ENCODE data around the gene CAPN8.

The CAPN8 gene

DNA sequence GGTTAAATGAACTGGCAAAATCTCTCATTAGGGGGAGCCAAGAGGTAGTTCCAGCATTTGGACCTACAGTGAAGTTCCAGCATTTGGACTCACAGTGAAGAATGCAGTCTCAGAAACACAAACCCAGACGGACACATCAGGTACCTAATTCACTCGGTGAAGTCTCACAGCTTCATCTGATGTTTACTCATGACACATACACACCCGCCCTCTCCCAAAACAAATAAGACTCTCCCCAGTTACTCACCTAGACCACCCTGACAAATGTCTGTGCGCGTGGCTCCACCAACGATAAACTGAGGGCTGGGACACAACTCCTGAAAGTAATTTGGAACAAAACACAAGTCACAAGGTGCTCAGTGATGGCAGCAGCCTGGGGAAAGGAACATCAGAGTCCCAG is 11.4 kb downstream of the CAPN8 start:
- no peak for DNase-seq (ENCODE audit: low read depth)

- DNase-seq (ENCODE audit: low read depth) = no peak
Measured at GRCh38 chr1:223653431-223653830, 12.1 kb downstream of the CAPN8 start.

DNA sequence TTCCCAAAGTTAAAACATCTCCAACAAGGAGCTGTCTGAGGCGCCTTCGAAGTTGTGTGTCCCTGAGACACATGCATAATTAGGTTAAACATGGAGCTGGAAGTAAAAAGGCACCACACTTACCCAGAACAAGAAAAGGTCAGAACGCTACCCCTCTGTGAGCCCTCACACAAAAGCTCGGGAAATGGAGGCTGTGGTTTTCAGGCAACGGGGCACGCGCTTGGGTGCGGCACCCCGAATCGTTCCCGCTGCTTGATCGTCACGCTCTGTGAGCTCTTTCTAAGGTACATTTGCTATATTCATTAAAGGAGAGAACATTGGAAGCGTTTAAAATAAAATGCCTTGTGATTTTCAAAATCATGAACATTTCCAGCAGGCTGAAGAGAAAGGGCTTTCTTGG is 12.5 kb downstream of the CAPN8 start:
- no peak for DNase-seq (ENCODE audit: low read depth)

- no peak for DNase-seq (ENCODE audit: low read depth)
Measured at GRCh38 chr1:223652436-223652941, 13.0 kb downstream of the CAPN8 start.

GRCh38 chr1:223651291-223651991 is 14.1 kb downstream of the CAPN8 start:
- DNase-seq (ENCODE audit: low read depth) = no peak

DNA sequence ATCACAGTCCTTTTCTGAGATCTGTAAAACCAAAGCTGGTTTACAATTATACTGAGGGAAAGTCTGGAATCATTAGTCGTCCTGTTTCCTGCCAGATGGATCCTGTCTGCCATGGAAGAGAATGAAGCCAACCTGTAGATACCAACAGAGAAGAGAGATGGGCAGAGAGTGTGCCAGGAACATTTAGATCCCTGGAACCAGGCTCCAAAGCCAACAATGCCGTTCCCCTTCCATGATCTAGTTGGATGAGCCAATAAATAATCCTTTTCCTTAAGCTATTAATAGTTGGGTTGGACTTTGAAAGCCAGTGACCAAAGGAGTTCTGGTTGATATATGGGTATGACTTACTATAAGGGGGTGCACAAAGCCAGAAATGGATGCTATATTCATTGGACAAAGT is 15.0 kb downstream of the CAPN8 start:
- DNase-seq (ENCODE audit: low read depth) = no peak

GRCh38 chr1:223649222-223649621 is 16.3 kb downstream of the CAPN8 start:
- DNase-seq (ENCODE audit: low read depth) = no peak

- DNase-seq (ENCODE audit: low read depth) = no peak
Measured at GRCh38 chr1:223647249-223647648, 18.3 kb downstream of the CAPN8 start.

DNA sequence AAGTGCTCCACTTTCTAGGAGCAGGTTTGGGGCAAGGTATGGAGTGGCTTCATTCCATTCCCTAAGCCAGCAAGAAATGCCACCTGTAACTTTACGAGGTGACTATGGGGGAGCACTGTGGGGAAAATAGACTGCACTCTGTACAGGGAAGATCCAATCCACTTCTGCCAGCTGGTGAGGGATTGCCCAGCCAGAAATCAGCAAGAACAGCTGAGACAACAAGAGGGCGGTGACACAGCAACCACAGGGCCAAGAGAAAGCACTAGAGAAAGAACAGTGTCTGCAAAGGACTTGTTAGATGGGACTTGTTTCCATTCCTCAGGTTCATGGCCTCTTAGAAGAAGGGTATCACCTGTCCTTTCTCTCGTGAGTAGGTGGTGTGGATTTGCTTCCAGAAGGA is 19.6 kb downstream of the CAPN8 start:
- no peak for DNase-seq (ENCODE audit: low read depth)

DNA sequence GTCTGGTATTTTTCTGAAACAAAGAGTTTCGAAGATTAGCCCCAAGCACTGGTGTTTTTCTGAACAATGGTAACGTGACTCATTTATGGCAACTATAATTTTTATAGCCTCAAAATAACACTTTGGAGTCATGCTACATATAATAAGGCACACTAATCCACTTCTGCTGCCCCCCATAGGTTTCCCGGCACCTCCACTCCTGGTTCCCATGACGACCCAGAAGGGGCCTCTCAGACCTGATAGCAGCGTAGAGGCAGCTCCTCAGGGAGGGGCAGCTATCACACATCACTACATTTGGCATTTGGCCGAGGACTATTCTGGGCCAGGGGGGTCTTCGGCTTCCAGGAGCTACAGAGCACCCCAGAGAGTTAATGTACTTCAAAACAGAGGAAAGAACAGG is 23.3 kb downstream of the CAPN8 start:
- no peak for DNase-seq (ENCODE audit: low read depth)

GRCh38 chr1:223641523-223642039 is 23.9 kb downstream of the CAPN8 start:
- no peak for DNase-seq (ENCODE audit: low read depth)

DNA sequence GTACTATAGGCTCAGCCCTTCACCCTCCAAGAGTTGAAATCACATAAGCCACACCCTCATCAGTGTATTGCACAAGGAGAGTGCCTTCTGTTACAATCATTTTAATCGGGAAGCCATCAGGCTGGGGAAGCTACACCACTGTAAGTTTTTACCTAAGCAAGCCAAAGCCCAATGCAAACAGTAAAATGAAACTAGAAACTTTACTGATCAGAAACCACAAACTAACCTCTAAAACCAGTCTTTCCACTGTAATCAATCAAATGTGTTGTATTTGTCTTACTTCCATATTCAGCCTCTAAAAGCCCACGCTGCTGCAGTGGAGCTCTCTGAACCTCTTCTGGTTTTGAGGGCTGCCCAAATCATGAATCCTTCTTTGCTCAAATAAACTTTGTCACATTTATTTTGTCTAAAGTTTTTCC is 26.2 kb downstream of the CAPN8 start:
- DNase-seq (ENCODE audit: low read depth) = no peak

- DNase-seq (ENCODE audit: low read depth) = no peak
Measured at GRCh38 chr1:223635236-223635635, 30.3 kb downstream of the CAPN8 start.

DNA sequence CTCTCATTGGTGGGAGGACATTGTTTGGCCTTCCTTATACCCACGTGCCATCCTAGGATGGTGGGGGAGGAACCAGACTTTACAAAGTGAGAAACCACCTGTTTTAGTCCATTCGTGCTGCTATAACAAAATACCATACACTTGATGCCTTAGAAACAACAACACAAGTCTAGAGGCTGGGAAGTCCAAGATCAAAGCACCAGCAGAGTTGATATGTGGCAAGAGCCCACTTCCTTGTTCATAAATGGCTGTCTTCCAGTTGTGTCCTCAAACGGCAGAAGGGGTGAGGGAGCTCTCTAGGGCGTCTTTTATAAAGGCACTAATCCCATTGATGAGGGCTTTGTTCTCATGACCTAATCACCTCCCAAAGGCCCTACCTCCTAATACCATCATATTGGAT is 31.1 kb downstream of the CAPN8 start:
- no peak for DNase-seq (ENCODE audit: low read depth)

GRCh38 chr1:223631956-223632355 is 33.5 kb downstream of the CAPN8 start:
- DNase-seq (ENCODE audit: low read depth) = no peak

DNA sequence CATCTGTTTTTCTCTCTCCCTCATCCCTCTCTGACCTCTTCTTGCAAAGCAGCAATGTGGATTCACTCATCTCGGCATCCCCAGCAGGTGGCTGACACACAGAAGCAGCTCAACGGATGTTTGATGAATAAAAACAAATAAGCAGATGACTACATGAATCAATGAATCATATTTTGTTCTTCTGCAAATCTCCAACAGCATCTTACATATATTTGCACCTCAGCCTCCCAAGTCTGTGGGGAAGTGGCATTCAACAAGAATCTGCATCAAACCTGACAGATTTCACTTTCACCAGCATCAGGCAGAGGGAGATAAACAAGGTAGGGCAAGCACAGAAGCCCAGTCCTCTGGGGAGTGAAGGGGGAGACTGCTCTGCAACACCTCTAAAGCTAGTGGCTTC is 34.0 kb downstream of the CAPN8 start:
- no peak for DNase-seq (ENCODE audit: low read depth)

DNA sequence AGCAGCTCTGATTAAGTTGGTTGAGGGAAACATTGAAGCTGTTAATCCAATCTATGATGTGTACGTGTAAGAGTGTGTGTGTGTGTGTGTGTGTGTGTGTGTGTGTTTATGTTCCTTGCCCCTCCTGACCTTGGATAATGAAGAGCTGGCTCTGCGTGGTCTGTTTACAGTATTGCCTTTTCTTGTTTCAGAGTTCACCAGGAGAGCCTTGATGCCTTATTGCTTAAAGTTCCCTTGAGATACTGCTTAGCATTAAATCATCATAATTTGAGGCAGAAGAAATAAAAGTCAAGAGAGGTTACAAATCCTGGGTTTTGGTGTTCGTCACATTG is 36.4 kb downstream of the CAPN8 start:
- no peak for DNase-seq (ENCODE audit: low read depth)

GRCh38 chr1:223628233-223629125 is 37.0 kb downstream of the CAPN8 start:
- DNase-seq (ENCODE audit: low read depth) = no peak

DNA sequence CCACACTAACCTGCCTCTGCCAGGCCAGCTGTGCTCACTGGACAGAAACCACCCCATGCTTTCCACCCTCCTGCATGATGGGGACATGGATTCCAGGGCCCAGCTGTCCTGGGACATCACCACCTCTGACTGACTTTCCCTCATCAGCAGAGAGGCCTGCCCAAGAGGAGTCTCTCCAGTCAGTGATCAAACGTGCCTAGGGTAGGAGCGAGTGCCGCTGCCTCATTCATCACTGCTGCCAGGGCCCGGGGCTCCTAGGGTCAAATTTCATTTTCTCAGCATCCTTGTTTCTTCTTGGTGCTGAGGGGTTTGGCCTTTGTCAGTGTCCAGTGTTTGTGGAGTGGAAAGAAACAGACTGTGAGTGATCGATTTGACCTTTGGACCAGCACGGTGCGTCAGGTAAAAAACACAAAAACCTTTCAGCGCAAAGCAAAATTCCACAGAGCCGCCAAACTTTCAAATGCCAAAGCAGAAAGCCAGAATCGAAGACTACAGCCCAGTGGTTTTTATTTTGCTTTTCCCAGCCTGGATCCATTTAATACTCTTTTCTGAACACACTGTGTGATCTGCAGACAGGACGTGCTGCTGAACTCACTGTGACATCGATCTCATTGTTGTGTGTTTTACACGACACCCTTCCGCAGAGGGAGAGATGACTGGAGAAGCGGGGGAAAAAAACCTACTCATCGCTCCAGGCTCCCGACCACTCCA is 43.2 kb downstream of the CAPN8 start:
- DNase-seq (ENCODE audit: low read depth) = no peak

GRCh38 chr1:223621312-223621734 is 44.2 kb downstream of the CAPN8 start:
- DNase-seq (ENCODE audit: low read depth) = no peak

GRCh38 chr1:223620297-223620897 is 45.1 kb downstream of the CAPN8 start:
- no peak for DNase-seq (ENCODE audit: low read depth)

DNA sequence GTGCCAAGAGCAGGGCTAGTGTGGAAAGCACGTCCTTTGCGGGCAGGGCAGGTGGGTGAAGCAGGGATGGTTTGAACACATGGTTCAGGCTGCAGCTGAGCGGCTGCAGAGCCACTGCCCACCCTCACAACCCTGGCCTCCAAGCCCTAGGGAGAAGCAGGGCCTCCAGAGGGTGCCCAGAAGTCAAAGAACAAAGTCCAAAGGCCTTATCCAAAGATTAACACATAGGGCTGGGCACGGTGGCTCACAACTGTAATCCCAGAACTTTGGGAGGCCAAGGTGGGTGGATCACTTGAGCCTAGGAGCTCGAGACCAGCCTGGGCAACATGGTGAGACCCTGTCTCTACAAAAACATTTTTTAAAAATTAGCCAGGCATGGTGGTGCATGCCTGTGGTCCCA is 46.8 kb downstream of the CAPN8 start:
- DNase-seq (ENCODE audit: low read depth) = no peak
